Colonic mucosa (tissue), 4 donors: Measurements from ENCODE around the gene CLASP1. TPM values are rescaled to one million over a fixed set of nuclear protein-coding genes. Genes with fewer than 3 reads are reported as not detected.
A peak's percentile ranks its signal among the peaks of the same experiment; 100 is the strongest.

ENCODE experiments used
- DNase-seq: peaks from one replicate; pipeline ENCODE4 v3.0.0-alpha.2; 2020
- H3K27ac ChIP-seq: fragments of 200-600 bp; one replicate; pipeline ENCODE4 v1.8.0; 2021
- H3K27me3 ChIP-seq: fragments of 200-600 bp; one replicate; pipeline ENCODE4 v1.8.0; 2021
- H3K36me3 ChIP-seq: fragments of 200-600 bp; one replicate; pipeline ENCODE4 v1.8.0; 2021
- H3K4me1 ChIP-seq: fragments of 200-600 bp; one replicate; pipeline ENCODE4 v1.8.0; 2021; ENCODE audit warnings: mild to moderate bottlenecking
- H3K4me3 ChIP-seq: fragments of 200-600 bp; one replicate; pipeline ENCODE4 v1.8.0; 2021
- H3K9ac ChIP-seq, 2 donors: one replicate each; pipeline ENCODE4 v1.7.0; 2013; ENCODE audit warnings: control low read depth in 2 of 2, low read depth in 2 of 2, low read length in 2 of 2
- H3K9me3 ChIP-seq: fragments of 200-600 bp; one replicate; pipeline ENCODE4 v1.8.0; 2021
- intact Hi-C: fragments of 100-400 bp; cut with DNase I; formaldehyde crosslinking; loops from one replicate; pipeline ENCODE4 v1.14.1; 2022
- total RNA-seq, 2 donors: library from RNA; stranded (reverse); fragmentation: NEBNext Ultra II Directional in 1 of 2; extraction: Animal tissue kit (Norgen Biotek cat#: 25700) in 1 of 2; gene quantifications; one replicate each; pipeline ENCODE4 v1.2.1, GENCODE V29; 2021
- TF ChIP-seq, protein P1 (sequence below): fragments of 200-600 bp; IDR thresholded peaks from one replicate; pipeline ENCODE4 v1.8.0; 2022; ENCODE audit warnings: antibody characterized with exemption, mild to moderate bottlenecking
- donor health status: healthy.
- donor health status: DM: no; HTN: no; CAD: no.
- donor health status: DM: no; HTN: no; CAD: no.

CLASP1 gene
- total RNA-seq, 2 donors from 2014 or later: 30.3 to 32.3 TPM

GRCh38 chr2:121295911-121296650 lies 353.2 kb downstream of the CLASP1 start:
- no peak overlapping the region for H3K4me3 ChIP-seq
- no peaks in the 10 kb centered on the region for H3K36me3 ChIP-seq
- intact Hi-C loops: no loop called here
- DNase-seq: no peak
- H3K9ac ChIP-seq: no peak overlapping the region
- no peaks in the 10 kb centered on the region for H3K9me3 ChIP-seq
- H3K27me3 ChIP-seq: no peaks in the 10 kb centered on the region
- TF ChIP-seq, protein P1, sequence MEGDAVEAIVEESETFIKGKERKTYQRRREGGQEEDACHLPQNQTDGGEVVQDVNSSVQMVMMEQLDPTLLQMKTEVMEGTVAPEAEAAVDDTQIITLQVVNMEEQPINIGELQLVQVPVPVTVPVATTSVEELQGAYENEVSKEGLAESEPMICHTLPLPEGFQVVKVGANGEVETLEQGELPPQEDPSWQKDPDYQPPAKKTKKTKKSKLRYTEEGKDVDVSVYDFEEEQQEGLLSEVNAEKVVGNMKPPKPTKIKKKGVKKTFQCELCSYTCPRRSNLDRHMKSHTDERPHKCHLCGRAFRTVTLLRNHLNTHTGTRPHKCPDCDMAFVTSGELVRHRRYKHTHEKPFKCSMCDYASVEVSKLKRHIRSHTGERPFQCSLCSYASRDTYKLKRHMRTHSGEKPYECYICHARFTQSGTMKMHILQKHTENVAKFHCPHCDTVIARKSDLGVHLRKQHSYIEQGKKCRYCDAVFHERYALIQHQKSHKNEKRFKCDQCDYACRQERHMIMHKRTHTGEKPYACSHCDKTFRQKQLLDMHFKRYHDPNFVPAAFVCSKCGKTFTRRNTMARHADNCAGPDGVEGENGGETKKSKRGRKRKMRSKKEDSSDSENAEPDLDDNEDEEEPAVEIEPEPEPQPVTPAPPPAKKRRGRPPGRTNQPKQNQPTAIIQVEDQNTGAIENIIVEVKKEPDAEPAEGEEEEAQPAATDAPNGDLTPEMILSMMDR: no peak
- H3K4me1 ChIP-seq: peaks cover 3% of the 10 kb centered on the region
- H3K27ac ChIP-seq: no peak overlapping the region

DNA sequence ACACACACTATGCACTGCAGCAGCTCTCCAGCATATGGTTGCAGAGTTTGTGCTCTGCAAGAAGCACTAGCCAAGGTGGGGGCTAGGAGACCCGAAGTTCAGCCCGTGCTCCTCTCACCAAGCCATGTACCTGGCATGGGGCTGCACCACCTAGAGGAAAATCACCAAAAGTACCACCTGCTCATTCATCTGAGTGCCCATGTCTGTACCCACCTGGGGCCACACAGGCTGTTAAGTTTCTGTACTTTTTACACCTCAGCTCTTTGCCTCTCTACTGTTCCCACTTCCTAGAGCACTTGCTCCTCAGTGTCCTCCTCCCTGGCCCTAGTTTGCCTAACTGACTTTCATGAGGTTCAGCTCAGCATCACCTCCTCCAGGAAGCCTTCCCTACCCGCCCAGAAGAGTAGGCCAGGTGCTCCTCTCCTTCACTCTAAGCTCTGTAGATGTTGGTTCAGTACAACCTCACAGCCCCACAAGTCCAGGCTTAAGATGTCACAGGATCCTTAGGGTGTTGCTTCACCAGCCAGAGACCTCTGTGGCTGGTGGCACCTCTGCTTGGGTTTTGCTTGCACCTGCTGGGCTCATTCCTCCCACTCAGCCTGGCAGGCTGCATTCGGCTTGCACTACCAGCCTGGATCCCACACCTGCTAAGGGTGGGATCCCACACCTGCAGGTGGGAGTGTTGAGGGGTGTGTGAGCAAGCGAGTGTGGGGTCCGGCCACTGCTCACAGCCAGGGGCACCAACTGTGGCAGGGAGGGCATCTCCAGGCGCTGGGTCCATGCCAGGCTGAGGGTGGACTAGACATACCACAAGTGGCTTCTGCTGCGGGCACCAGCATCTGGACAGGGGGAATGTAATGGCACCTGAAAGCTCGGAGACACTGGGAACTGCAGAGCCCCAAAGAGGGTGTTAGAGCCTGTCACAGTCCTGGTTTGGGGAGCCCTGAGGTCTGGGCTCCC lies 354.1 kb downstream of the CLASP1 start:
- no peak for DNase-seq
- Histone ChIP-seq H3K4me3 (no peak overlapping the region), H3K4me1 (peaks cover 3% of the 10 kb centered on the region), H3K9me3 (no peaks in the 10 kb centered on the region), H3K36me3 (no peaks in the 10 kb centered on the region), H3K9ac (no peak overlapping the region), H3K27me3 (no peaks in the 10 kb centered on the region), H3K27ac (no peak overlapping the region)
- TF ChIP-seq, protein P1: no peak
- intact Hi-C loops: no loop called here

DNA sequence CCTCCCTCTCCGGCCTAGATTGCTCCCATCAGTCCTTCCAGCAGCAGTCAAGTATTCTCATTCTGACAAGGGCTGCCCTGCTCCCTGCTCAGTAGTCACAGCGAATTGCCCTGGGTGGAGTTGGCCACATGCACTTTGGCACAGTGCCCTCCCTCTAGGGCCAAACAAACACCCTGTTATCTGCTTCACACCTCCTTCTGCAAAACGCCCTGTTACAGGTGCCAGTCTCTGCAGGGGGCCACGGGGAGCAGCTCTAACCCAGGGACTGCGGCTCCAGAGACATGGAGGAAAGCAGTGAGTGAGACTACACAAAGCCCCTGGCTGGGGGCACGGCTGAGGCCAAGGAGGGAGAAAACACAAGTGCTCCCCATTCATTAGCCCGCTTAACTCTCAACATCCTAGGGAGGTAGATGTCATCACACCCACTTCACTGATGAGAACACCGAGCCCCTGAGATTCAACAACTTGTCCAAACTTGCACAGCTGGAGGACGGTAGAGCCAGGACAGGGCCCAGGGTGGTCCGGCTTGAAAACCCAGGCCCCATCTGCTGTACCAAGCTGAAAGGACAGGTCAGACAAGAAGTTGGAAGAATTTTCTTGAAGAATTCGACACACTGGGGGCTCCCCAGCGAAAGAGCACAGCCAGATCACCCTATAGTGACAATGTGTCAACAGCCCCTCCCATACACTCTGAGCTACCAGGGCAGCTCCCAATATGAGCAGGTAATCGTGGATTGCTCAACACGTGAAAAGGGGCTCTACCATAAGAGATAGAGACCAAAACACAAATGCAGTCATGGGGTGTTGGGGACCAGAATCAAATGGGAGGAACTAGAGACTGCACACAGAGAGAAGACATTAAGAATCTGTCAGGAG lies 355.6 kb downstream of the CLASP1 start:
- no peaks in the 10 kb centered on the region for H3K36me3 ChIP-seq
- H3K9me3 ChIP-seq: no peaks in the 10 kb centered on the region
- no peaks in the 10 kb centered on the region for H3K27me3 ChIP-seq
- no peak overlapping the region for H3K4me3 ChIP-seq
- peaks cover 3% of the 10 kb centered on the region for H3K4me1 ChIP-seq
- peak overlapping the region; percentile 41 for H3K27ac ChIP-seq
- TF ChIP-seq, protein P1: no peak
- DNase-seq: peak; percentile 92
- intact Hi-C loops: no loop called here
- peak overlapping the region in 1 of 2 donors; percentile 43 for H3K9ac ChIP-seq

- peaks cover 3% of the 10 kb centered on the region for H3K4me1 ChIP-seq
- no peak overlapping the region for H3K4me3 ChIP-seq
- H3K27me3 ChIP-seq: no peaks in the 10 kb centered on the region
- H3K27ac ChIP-seq: no peak overlapping the region
- no peaks in the 10 kb centered on the region for H3K36me3 ChIP-seq
- TF ChIP-seq, protein P1: no peak
- intact Hi-C loops: no loop called here
- no peak for DNase-seq
- H3K9ac ChIP-seq: no peak overlapping the region
- no peaks in the 10 kb centered on the region for H3K9me3 ChIP-seq
These were observed 358.0 kb downstream of the CLASP1 start for GRCh38 chr2:121291251-121291580.

DNA sequence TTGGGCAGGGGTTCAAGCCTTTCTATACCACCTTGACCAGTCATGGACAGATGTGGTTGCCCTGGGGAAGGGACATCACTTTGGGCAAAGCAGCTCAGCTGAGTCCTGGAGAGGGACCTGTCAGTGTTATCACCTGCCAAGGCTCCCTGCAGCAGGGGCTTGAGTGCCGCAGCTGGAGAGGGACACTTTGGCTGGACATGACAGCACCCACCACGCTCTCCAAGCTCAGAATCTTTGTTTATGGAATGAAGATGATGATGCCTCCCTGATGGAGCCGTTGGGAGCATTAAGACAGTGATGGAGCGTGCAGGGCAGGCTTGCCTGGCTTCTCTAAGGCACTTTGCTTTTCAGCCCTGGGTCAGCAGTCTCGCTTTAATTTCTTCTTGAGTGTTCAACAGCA lies 360.0 kb downstream of the CLASP1 start:
- H3K4me3 ChIP-seq: no peak overlapping the region
- intact Hi-C loops: no loop called here
- no peak for DNase-seq
- TF ChIP-seq, protein P1: no peak
- H3K9ac ChIP-seq: no peak overlapping the region
- no peaks in the 10 kb centered on the region for H3K36me3 ChIP-seq
- no peak overlapping the region for H3K27ac ChIP-seq
- H3K9me3 ChIP-seq: no peaks in the 10 kb centered on the region
- peaks cover 8% of the 10 kb centered on the region for H3K27me3 ChIP-seq
- H3K4me1 ChIP-seq: peaks cover 3% of the 10 kb centered on the region
